LoVo (cell line): ENCODE measurements around the gene C2orf72.
A peak's percentile ranks its signal among the peaks of the same experiment; 100 is the strongest.
"Not testable (repeated sequence)": the region's sequence is repeated elsewhere in the genome, so short reads cannot be mapped to it uniquely, and the experiment has no call there.

ENCODE experiments used
- DNase-seq: peaks from one replicate; pipeline ENCODE4 v3.0.0-alpha.2; 2016; ENCODE audit warnings: low spot score

C2orf72 gene

DNA sequence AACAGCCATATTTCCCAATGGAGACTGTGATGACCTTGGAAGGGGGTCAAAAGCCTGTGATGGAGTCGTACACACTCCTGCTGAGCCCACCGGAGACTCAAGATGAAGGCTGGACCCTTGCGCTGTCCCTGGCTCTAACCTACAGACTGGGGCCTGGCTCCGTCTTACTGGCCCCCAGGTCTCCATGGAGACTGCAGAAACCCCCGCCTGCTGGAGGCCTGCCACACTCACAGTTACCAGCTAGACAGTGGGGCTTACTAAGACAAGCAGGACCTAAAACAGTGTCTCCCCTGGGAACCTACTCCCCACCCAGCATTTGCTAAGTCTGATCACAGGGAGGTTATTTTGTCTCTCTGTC, 9.6 kb downstream of the C2orf72 start:
- DNase-seq, result no peak

DNA sequence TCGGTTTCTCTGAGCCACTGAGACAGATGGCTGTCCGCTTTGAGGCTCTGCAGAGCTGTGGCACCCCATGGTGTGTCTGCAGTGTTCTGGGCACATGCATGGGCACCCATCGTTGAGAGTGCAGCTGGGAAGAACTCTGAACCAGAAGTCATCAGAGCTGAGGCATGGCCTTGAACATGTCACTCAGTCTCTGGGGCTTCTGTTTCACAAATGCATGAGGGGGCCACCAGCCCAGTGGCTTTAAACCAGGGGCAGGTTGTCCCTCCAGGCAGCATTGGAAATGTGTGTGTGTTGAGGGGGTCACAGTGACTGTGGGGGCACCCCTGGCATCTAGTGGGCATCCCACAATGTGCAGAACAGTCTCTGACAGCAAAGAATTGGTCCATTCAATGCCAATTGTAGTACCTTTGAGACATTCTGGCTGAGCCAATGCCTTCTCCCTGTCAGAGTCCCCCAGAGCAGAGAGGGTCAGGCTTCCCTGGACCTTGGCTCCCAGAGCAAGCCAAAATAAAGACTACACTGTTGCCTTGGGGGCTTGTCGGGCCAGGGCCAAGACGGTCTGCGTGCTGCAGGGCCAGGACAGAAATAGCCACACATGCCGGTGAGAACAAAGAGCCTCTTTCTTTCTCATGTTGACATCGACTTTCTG, 10.1 kb downstream of the C2orf72 start:
- no peak for DNase-seq

DNA sequence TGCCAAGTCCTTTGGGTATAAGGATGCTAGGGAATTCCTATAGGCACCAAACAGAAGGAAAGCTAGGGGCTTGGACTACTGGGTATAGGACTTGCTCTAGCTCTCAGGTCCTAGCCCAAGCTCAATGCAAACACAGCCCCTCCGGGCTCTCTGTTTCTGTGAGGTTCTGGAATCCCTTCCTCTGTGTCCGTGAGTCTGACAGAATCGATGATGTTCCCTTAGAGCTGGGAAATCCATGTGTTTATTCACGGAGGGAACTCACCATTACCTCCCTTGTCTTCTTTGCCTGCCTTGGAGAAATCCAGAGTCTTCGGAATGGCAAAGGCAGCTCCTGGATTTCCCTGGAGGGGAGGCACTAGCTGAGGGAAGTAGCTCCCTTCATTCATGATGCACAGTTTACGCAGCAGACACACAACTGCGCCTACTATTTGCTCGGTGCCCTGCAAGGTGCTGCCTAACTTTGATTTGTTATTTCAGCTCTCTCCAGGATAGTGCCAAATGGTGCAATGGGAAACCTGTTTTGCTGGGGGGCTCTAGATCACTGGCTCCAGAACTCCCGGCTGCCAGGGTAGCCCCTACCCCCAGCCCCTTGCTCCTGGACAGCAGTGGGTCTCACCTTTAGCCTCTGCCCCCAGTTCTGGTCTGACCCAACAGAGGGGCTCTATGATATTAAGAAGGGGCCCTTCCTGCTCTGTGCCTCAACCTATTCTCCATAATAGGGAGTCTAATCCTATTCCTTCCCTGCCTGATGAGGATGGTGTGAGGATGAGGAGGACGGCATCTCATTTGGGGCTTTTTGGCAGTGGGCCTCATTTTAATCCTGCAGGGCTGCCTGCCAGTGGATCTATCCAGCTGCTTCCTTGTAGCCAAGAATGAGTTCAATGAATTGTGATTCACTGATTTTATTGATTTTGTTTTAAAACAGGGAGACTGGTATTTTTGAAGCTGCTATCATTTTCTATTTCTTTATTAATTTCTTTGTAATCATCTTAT, 10.9 kb downstream of the C2orf72 start:
- no peak for DNase-seq

DNA sequence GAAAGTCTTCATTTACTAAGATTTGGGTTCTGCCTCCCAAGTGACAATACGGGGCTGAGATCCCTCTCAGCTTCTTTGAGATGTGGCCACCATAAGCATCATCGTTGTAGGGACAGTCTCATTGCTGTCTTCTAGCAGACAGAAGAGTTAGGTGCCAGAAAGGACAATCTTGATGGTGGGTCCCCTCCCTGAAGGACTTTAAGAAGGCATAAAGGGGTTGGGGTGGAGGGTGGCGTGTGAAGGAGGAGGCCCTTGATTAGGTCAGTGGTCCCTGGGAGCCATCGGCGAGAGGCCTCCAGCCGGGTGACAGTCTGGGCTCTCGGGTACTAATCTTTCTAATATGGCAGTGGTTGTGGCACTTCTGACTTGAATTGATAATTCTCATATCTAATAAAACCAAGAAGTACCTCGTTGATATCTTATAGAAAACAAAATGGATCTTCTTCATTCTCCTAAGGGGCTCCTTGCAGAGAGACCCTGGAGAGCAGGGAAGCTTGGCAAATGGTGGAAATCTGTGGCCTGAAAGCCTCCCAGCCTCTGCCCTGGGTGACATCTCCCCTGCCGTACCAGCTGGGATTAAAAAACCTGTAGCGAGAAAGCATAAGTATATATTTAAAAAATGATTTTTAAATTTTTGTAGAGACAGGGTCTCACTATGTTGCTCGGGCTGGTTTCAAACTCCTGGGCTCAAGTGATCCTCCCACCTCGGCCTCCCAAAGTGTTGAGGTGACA, 12.1 kb downstream of the C2orf72 start:
- DNase-seq, result no peak

DNA sequence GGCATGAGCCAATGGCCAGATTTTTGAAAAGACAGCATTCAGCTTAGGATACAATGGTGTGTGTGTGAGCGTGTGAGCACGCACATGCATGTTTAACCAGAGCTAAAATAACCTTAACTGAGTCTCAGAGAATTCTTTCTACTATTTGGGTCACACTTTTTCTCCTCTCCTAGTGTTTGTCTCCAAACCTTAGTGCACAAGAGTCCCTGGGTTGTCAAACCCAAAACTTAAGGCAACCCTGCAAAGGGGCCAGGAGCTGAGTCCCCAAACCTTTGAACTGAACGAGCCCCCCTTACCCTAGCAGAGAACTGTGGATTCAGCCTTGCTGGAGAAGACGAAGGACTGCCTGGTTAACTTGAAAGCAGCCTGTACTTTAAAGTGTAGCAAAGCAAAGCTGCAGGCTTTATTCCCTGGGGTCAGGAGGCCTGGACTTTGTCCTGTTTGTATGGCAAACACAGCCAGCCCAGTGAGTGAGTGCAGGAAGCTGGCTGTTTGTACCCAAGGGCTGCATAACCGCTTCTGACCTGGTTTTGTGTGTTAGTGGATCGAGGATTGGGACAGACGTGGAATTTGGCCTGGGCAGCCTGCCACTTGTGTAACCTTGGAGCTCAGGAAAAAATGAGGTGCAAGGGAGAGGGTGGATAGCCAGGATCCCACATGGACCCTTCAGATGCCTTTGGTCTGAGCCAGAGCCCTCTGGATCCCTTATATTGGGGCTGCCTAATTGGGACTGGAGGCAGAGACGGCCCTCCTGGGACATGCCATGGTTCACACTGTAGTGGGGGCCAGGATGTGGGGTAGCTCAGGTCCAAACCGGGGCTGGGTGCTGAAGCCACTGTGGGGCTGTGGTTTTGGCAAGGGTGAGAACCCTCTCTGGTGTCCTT, 12.9 kb downstream of the C2orf72 start:
- peak; percentile 31 for DNase-seq

DNA sequence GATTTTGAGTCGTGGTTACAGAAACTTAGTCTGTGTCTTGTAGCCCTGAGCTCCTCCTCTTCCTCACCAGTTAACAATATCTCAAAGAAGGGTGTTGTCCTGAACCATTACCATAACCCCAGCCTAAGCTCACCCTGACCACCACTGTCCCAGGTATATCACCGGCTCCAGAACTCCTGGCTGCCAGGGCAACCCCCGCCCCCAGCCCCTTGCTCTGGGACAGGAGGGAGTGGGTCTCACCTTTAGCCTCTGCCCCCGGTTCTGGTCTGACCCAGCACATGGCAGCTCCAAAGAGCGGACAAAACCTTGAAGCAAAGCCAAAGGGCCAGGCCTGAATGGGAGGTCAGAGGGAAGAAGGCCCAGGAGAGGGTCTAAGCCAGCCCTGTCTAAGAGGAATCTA, 13.8 kb downstream of the C2orf72 start:
- no peak for DNase-seq

DNA sequence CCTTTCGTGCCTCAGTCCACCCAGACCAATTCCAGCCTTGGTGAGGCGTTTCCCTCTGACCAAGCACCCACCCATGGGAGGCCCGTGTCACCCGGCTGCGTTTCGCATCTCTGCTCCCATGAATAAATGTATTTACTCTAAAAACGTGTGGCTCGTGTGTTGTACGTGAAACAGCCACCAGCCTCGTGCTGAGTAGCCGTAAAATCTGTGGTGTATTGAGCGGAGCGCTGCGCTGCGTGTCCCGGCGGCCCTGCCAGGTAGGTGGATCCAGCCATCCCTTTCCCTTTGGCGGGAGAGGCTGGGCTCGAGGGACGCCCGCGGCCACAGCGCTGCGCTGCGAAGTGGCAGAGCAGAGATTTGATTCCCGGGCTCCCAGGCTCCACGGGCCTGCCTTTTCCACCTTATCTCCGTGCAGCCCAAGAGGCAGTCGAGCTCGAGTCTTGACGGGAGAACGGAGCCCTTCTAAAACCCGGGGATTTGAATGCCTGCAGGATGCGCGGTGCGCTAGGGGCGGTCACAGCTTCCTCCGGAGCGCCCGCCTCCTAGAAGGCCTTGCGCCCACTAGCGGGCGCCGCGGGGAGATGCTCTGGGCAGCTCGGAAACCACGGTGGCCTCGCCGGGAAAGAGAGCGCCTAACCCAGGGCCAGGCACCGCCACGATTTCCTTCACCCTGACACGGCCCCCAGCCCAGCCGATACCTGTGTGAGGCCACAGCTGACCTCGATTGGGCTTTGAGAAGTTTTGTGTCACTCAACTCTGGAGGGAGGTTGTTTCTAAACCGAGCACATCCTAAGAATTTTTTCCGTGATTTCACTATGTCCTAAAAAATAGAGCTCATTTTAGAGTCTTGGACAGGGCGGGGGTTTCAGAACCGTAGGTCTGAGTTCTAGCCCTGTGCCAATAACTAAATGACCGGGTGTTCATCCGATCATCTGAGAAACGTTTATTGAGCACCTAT, 15.4 kb downstream of the C2orf72 start:
- DNase-seq, result peak; percentile 90

DNA sequence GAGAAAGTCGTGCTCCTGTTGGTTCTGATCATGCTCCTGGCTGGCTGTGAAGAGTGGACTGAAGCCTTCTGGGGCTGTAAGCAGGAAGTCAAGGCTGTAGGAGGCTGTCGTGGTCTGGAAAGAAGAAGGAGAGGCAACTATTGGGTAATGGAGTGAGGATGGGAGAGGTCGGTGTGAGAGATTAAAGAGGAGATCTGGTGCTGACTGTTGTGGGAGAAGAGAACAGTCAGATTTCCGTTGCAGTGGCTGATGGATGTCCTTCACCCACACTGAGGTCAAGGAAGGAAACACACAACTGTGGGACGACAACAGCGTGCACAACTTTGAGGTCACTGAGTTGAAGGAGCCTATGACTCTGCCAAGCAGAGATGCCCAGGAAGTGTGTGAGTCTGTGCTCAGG, 16.5 kb downstream of the C2orf72 start:
- no peak for DNase-seq

DNA sequence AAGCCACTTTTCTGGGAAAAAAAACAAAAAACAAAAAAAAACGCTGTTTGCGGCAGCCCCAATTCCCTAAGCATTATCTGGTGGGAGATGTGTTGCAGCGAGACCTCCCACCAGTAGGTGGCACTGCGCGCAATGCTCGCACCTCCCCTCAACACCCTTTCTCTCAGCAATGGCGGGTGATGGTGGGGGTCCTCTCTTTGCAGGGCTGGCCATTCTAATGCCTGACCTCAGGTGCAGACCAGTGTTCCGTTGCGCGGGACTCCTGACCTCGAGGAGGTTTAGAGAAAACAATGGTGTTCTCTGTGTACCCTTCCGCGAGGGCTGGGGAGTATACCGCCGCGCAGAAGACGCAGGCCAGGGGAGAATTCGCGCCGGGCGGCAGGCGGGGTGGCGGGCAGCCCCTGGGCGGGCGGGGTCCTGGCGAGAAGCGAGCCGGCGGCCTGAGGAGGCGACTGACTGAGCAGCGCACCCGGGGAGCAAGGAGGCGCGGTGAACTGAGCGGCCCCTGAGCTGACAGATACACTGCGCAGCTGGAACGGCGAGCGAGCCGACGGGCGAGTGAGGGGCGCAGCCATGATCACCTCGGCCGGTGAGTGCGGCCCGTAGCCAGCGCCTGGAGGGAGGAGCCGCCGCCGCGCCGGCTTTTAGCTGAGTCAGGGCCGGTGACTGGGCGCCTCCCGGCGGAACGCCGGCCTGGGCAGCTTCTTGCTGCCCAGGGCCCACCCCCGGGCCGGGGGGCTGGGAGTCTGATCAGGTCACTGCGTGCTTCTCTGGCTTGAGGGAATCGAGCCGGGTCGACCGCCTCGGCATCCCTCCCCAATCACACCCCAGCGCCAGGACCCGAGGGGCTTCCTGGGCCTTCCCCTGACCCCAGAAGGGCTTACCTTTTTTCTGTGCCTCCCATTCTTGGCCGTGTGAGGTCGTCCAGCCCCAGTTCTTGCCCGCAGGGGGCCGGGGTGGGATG, 19.4 kb downstream of the C2orf72 start, which contains the start of gene PSMD1:
Gene PSMD1 (plus strand): TSS at position 415 of the 964 bp plus-strand sequence. CDS start 159 bp downstream, at position 574.
- DNase-seq, result peak; percentile 92

DNA sequence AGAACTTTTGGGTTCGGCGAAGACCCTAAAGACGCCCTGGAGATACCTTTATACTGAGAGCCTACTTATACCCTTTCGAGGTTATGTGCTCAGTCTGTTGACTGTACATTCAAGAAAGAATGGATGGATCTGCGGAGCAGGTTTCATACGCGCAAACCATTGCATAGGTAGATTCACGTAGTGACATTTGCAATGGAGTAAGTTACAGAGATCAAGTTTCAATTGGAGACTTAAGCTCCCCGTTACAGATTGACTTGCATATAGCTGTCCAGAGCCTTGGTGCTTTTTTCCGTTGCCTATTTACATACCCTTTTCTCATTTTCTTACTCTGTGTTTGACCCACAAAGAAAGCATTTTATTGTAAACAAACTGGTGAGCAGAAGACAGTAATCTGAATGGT, 20.3 kb downstream of the C2orf72 start:
- DNase-seq, result peak; percentile 13

DNA sequence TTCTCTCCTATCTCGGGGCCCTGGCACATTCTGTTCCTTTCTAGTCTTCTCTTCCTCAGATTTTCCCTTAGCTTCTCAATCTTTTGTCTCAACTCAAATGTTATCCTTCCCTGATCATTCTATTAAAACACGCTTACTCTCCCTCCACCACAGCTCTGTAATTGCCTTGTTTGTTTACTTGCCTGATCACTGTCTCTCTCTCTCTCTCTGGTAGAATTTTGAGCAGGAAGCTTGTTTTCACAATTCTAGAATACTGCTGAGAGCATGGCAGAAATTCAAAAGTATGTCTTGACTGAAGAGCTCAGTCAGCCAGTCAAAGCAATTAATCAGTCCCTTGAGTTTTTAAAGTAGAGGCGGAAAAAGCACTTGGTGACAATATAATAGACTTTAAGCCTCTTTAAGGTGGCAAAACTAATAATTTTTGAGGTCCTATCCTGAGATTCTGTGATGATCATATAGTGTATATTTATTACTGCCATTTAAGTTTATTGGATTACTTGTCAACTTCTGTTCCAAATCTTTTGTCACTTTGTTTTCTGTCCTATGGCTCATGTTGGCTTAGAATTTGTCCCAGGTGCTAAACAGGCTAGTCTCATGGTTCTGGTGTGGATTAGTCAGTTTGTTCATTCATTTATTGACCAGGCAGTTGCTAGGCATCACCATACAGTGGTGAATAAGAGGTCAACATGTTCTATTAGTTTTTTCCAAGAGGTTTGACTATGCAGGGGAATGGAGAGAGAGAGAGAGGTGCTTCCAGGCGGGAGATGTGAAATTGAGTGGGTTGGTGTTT, 21.6 kb downstream of the C2orf72 start:
- DNase-seq, result no peak

DNA sequence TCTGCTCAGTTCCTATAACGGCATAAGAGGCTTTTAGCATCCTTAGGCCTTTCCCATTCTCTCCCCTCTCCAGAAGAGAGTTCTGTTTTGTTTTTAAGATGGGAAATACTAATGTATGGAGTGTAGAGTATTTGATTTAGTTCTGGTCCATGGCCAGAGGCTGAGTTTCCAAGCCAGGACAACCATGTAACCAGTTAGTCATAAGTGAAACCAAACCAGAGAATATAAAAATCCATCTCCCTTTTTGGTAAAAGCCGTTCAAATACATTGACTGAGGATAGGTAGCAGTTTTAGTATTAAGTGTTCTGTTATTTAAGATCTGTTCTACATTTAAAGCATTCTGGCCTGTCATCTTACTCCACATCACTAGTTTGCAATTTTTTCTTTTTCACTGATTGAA, 22.4 kb downstream of the C2orf72 start:
- no peak for DNase-seq

DNA sequence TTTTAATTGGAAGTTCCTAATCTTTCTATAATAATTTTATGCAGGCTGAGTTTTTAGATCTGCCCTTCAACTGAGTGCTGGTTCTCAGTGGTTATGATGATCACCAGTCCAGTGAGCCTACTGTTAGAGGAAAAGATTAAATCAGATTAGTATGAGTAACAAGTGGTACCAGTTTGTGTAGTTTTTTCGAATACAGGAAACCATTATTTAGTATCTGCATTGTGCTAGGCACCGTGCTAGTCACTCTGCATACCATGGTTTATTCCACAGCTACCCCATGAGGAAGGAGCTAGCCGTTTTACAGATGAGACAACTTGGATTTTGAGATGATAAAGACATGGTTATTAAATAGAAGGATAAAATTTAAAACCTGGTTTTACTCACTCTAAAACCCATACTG, 25.5 kb downstream of the C2orf72 start:
- no peak for DNase-seq

DNA sequence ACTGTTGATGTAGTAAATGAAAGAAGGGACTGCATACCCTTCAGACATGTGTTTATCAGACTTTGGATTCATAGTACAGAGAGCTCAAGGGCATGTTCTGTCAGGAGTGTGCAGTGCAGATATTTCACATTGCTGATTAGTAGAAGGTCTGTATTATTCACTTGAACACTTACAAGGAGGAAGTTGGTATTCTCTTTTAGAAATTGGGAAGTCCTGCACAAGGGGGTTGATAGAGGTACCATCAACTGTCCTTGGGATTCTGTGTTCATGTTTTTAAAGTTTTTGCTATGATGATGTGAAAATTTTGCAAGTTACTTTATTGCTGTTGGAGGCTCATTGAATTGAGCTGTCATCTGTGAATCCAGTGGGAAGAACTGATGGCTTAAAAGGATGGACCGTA, 26.0 kb downstream of the C2orf72 start:
- DNase-seq, result no peak

DNA sequence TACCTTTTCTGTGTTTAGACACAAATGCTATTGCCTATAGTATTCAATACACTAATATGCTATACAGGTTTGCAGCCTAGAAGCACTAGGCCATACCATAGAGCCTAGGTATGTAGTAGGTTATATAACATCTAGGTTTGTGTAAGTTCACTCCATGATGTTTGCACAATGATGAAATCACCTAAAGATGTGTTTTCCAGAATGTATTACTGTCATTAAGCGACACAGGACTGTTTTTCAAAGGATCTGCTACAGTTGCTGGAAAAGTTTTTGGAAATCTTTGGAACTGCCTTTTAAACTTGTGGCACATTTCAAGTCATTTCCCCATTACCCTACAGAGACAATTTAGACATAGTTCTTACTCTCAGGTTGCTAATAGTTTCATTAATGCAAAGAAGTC, 28.6 kb downstream of the C2orf72 start:
- DNase-seq, result no peak

DNA sequence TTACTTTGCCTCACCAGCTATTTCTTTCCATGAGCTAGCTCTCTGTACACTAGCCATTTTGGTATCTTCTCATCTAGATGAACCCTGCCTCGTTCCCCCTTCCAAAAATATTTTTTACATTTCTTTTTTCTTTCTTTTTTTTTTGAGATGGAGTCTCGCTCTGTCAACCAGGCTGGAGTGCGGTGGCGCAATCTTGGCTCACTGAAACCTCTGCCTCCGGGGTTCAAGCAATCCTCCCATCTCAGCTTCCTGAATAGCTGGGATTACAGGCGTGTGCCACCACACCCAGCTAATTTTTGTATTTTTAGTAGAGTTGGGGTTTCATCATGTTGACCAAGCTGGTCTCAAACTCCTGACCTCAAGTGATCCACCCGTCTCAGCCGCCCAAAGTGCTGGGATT, 30.2 kb downstream of the C2orf72 start:
- not testable (repeated sequence) for DNase-seq

DNA sequence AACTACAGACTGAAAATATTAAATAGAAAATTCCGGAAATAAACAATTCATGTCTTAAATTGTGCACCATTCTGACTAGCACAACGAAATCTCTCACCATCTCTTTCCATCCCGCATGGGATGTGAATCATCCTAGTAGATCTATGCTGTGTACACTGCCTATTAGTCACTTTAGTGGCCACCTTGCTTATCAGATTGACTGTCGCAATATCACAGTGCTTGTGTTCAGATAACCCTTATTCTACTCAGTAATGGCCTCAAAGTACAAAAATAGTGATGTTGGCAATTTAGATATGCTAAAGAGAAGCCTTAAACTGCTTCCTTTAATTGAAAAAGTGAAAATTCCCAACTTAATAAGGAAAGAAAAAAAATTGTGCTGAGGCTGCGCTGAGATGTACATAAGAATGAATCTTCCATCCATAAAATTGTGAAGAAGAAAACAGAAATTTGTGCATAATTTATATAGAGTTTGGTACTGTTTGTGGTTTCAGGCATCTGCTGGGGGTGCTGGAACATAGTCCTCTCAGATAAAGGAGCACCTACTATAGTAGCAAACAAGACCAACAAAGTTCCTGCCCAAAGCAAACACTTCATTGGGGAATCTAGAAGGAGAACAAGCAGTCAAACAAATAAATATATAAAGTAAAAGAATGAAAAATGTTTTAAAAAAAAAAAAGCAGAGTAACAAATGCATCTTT, 31.4 kb downstream of the C2orf72 start:
- peak; percentile 7 for DNase-seq
